GM18951 (cell line): ENCODE results near the gene ILK.

Source experiments
- POLR2A ChIP-seq: IDR thresholded peaks from 4 replicates; pipeline ENCODE4 v1.6.1; 2011; ENCODE audit warnings: mild to moderate bottlenecking; ENCODE audit not compliant: insufficient read length, insufficient read depth; ENCODE audit errors: extremely low read depth
- in situ Hi-C: fragments of 300-500 bp; cut with MboI; formaldehyde crosslinking; loops from one replicate; pipeline ENCODE4 v1.12.0; 2022; ENCODE audit warnings: low sequenced_read_pairs, mixed read lengths, inconsistent platforms; ENCODE audit not compliant: unreplicated experiment

ILK gene

DNA sequence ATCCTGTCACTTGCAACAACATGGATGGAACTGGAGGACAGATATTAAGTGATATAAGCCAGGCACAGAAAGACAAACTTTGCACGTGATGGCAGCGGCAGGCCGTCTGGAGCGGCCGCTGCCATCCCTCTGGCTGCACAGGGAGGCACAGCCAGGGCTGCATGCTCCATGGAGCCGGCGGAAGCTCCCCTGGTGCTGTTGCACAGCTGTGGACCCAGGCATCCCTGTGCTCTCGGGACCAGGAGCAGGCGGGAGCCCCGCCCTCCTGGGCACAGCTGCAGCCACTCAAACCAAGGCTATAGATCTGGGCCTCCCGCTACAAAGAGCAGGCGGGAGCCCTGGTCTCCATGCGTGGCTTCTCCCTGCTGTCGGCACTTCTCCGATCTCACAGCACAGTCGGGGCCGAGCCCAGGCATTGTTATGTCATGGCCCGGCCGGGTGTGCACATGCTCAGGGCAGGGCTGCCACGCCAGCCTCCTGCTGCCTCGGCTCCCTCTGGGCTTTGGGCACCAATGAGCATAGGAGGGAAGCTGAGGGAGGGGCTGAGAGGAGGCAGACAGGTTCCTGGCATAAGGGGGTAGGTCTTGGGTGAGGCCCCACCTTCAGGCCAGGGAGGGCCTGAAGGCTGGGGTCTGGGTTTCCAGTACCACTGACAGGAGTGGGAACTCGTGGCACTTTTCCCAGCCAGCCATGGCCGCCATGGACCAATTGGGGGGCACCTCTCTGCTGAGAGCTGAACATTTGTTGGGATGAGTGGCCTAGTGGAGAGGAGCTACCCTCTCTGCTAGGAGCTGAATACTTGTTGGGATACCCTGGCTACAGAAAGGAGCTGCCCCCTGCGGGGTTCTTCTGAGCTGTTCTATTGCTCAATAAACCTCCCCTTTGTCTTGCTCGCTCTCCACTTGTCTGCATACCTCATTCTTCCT, 16.9 kb upstream of the ILK start:
- no peak for TF ChIP-seq POLR2A
- in situ Hi-C loops: no loop called here

DNA sequence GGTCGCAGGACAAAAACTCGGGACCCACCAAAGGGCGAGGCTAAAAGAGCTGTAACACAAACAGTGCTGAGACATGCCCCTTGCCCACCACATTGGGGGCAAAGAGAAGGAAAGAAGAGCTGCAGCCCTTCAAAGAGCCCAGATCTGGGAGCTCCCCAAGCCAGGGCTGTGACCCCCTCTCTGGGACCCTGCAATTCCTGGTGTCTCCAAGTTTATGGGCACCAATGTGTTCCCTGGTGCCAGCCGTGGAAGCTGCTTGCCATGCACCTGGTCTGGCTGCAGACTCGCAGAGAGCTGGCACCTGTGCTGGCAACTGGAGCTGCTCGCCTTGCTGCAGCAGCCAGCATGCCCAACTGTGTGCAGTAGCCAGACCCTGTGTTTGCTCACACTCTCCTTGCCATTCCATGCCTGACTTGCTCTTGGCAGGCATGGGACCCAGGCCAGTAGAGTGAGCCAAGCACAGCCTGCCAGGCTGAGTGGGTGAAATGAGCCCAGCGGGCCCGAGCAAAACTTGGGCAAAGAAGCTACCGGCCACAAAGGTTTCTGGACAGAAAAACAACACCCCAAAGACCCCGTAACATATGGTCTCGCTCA, 16.1 kb upstream of the ILK start:
- no peak for TF ChIP-seq POLR2A
- in situ Hi-C loops: no loop called here

- no peak for TF ChIP-seq POLR2A
- in situ Hi-C loops: no loop called here
Observed at GRCh38 chr11:6588018-6588417, 15.6 kb upstream of the ILK start.

DNA sequence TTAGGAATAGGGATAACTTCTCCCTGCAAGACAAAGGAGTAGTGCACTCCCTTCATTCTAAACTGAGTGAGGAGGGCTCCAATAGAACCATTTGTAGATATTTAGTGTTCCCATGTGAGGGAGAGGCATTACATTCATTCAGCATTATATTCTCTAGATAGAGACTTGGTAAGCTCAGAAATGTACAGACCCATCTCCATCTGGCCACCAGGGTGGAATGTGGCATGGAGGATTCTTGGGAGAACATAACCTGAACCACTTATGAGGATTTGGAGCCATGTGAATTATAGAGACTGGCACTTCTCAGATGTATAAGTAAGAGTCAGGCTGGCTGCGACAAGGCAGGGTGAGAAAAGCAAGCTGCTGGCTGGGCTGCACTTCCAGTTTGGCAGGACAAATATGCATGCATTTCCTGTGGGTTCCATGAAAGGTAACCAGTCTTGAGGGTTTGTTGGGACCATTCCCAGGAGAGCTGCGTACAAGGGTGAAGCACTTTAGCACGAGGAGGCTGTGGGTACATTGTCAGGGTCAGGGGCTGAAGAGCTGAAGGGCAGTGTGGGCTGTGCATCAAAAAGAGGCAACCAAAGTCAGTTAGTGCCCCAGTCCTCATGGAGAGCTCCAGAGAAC, 9.3 kb upstream of the ILK start:
- in situ Hi-C loops: no loop called here
- no peak for TF ChIP-seq POLR2A

- in situ Hi-C loops: no loop called here
- no peak for TF ChIP-seq POLR2A
Observed at GRCh38 chr11:6596239-6596877, 7.2 kb upstream of the ILK start.

- in situ Hi-C loops: no loop called here
Observed at GRCh38 chr11:6598555-6598954, 5.0 kb upstream of the ILK start.

GRCh38 chr11:6599449-6599848, 4.1 kb upstream of the ILK start:
- in situ Hi-C loops: no loop called here
- TF ChIP-seq POLR2A: no peak

More at GRCh38 chr11:6598555-6598954, 5.0 kb upstream of the ILK start:
- TF ChIP-seq POLR2A: no peak

- no peak for TF ChIP-seq POLR2A
- in situ Hi-C loops: loop anchor here (5.0 kb wide), 1 partner anchor 77 kb away; no protein-coding TSS in a partner anchor
Observed at GRCh38 chr11:6599881-6600390, 3.6 kb upstream of the ILK start.

DNA sequence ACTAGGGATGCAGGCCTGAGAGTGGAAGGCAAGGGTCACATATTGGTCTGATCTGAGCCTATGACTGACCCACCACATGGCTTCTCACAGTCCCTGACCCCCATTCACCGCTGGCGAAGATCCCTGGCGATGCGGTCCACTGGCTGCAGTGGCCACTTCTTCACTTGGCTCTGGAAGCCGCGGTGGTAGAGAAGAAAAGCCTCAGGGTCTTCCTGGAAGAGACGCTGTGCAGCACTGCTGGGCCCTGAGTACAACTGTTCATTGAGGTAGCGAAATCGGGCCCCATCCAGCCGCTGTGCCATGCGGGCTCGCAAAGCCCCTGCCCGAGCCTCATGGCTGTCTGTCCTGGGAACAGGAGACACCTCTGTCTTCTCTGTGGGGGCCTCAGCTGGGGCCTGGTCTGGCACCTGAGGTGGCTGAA, 2.5 kb upstream of the ILK start:
- no peak for TF ChIP-seq POLR2A
- in situ Hi-C loops: loop anchor here (5.0 kb wide), 1 partner anchor 76 kb away; no protein-coding TSS in a partner anchor

GRCh38 chr11:6602096-6602940, 1.3 kb upstream of the ILK start:
- TF ChIP-seq POLR2A: no peak
- in situ Hi-C loops: loop anchor here (5.0 kb wide), 1 partner anchor 75 kb away; no protein-coding TSS in a partner anchor

- in situ Hi-C loops: loop anchor here (5.0 kb wide), 1 partner anchor 73 kb away; no protein-coding TSS in a partner anchor
Observed at GRCh38 chr11:6604081-6604626, 580 bp downstream of the ILK start.

GRCh38 chr11:6604790-6605189, 1.2 kb downstream of the ILK start:
- in situ Hi-C loops: loop anchor here (5.0 kb wide), 1 partner anchor 73 kb away; no protein-coding TSS in a partner anchor

More at GRCh38 chr11:6604081-6604626, 580 bp downstream of the ILK start:
- no peak for TF ChIP-seq POLR2A

More at GRCh38 chr11:6604790-6605189, 1.2 kb downstream of the ILK start:
- no peak for TF ChIP-seq POLR2A
